Lower leg skin (tissue), 3 donors: Measurements from ENCODE around the gene KCTD16.

ENCODE experiments used
- CTCF ChIP-seq, 3 donors: fragments of 450-650 bp; IDR thresholded peaks; one replicate each; pipeline ENCODE4 v1.5.1; 2016; ENCODE audit warnings: antibody characterized with exemption in 3 of 3, mild to moderate bottlenecking in 3 of 3, moderate library complexity in 2 of 3
- POLR2A ChIP-seq, 2 donors: fragments of 450-650 bp; IDR thresholded peaks; one replicate each; pipeline ENCODE4 v1.6.1; 2016 to 2017; ENCODE audit warnings: antibody characterized with exemption in 2 of 2, mild to moderate bottlenecking in 1 of 2, moderate library complexity in 1 of 2

GRCh38 chr5:144166696-144167095 lies 4.0 kb upstream of the KCTD16 start:
- TF ChIP-seq CTCF (IDR thresholded peaks at IDR 0.05), result no peak
- no peak for TF ChIP-seq POLR2A (IDR thresholded peaks at IDR 0.05)
